Activated CD4-positive, alpha-beta T cell treated with anti-CD3 and anti-CD28 coated beads, Interleukin-2, amount 50 U/mL, for 4 hours (primary cell): Measurements from ENCODE around the gene UCP3.

Experiments
- DNase-seq, 2 experiments: peaks; one replicate each; pipeline ENCODE4 v3.0.0-alpha.2; 2020

UCP3 gene

GRCh38 chr11:73950869-73951710, 57.8 kb downstream of the UCP3 start, which contains the start of gene DNAJB13:
Gene DNAJB13, plus strand, starts transcription at chr11:73951026. Its CDS starts 44 bp downstream, at chr11:73951070.
- no peak for DNase-seq
